Small intestine (tissue), 7 donors: ENCODE measurements around the gene RPS17. TPM values are rescaled to one million over a fixed set of nuclear protein-coding genes. Genes with fewer than 3 reads are reported as not detected.
A peak's percentile ranks its signal among the peaks of the same experiment; 100 is the strongest.
"Not testable (repeated sequence)": the region's sequence is repeated elsewhere in the genome, so short reads cannot be mapped to it uniquely, and the experiment has no call there.

Experiments used
- DNase-seq, 2 donors: peaks; one replicate each; pipeline versions ENCODE4 v3.0.0 to v3.0.0-alpha.2; 2013
- FAIRE-seq: peaks from 2 replicates; lab custom pipeline; 2012; peaks lifted over from hg19 to GRCh38; lab: Jason Lieb, UNC
- H3K27ac ChIP-seq, 3 donors: one replicate each; pipeline ENCODE4 v1.5.1; 2013; ENCODE audit warnings: low read length in 2 of 3, mild to moderate bottlenecking in 2 of 3, control low read depth in 1 of 3, inconsistent platforms in 1 of 3, low read depth in 1 of 3, moderate library complexity in 1 of 3
- H3K27me3 ChIP-seq, 3 donors: one replicate each; pipeline ENCODE4 v1.6.1; 2013; ENCODE audit warnings: low read length in 3 of 3, inconsistent platforms in 1 of 3; ENCODE audit not compliant: control insufficient read depth in 3 of 3, insufficient read depth in 3 of 3
- H3K36me3 ChIP-seq, 3 donors: one replicate each; pipeline ENCODE4 v1.6.1; 2013; ENCODE audit warnings: low read length in 3 of 3, inconsistent platforms in 1 of 3, low read depth in 1 of 3, mild to moderate bottlenecking in 1 of 3, moderate library complexity in 1 of 3; ENCODE audit not compliant: control insufficient read depth in 3 of 3, insufficient read depth in 2 of 3
- H3K4me1 ChIP-seq, 3 donors: one replicate each; pipeline ENCODE4 v1.6.1; 2013; ENCODE audit warnings: low read length in 2 of 3, inconsistent platforms in 1 of 3, low read depth in 1 of 3, mild to moderate bottlenecking in 1 of 3, moderate library complexity in 1 of 3; ENCODE audit not compliant: control insufficient read depth in 3 of 3, insufficient read depth in 2 of 3
- H3K4me3 ChIP-seq, 3 donors: one replicate each; pipeline ENCODE4 v1.5.1; 2013; ENCODE audit warnings: low read length in 3 of 3, control low read depth in 1 of 3, inconsistent platforms in 1 of 3, low read depth in 1 of 3, mild to moderate bottlenecking in 1 of 3, moderate library complexity in 1 of 3
- H3K9me3 ChIP-seq, 2 donors: one replicate each; pipeline ENCODE4 v1.6.1; 2013; ENCODE audit warnings: low read depth in 1 of 2, low read length in 1 of 2; ENCODE audit not compliant: control insufficient read depth in 2 of 2, insufficient read depth in 1 of 2
- WGBS, 3 donors: extraction: QIAGEN DNeasy Blood & Tissue Kit; methylation state at CpG; one replicate each; pipeline ENCODE4 v1.1.7; 2013; 5-methylcytosine and 5-hydroxymethylcytosine counted together
- polyA plus RNA-seq, 4 donors: library from polyadenylated mRNA; stranded (reverse) in 3 of 4; unstranded in 1 of 4; fragments of 200-250 nt in 3 of 4; fragments of 120-200 nt in 1 of 4; gene quantifications; one replicate each; pipeline versions ENCODE4 v1.2.1 to v1.2.3, GENCODE V29; 2013
- donor health status: healthy with polysubstance abuse.
- donor health status: control.
- donor health status: control.
- donor health status: Bipolar disorder and iron deficiency.
- donor health status: healthy.

The RPS17 gene
- polyA plus RNA-seq, 4 donors = 1,800 to 5,833 (median 3,556) TPM

GRCh38 chr15:82530606-82531379, 9.5 kb downstream of the RPS17 start:
- DNase-seq = peak; percentile 76 to 90
- Histone ChIP-seq H3K36me3 (peaks cover 0 to 19% (median 0%) of the 10 kb centered on the region in 3 donors), H3K27me3 (no peaks in the 10 kb centered on the region), H3K4me3 (peak overlapping the region in 1 of 3 donors; percentile 25), H3K9me3 (no peaks in the 10 kb centered on the region), H3K4me1 (no peaks in the 10 kb centered on the region), H3K27ac (no peak overlapping the region)
- WGBS, 3 donors = 13 to 20% (median 16%) methylated on average over 10 of the region's 10 CpGs
- no peak for FAIRE-seq

DNA sequence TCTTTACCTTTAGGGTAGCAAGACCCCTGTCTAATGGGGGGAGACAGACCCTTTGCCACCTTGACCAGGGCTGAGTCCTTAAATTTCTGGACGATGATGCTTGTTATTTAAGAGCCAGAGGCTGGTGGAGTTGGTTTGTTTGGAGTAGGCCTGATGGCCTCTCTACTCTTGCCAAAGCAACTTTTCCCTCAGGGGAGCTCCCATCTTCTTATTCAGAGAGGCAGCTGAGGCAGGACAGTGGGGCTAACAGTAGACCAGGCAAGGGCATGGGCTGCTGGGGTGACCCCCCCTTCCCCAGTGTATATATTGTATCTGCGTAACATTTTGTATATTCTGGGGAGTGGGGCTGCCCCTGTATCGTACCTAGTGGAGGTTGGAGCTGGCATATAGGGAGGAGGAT, 10.3 kb downstream of the RPS17 start:
- DNase-seq (no peak), FAIRE-seq (no peak)
- H3K36me3 ChIP-seq = peaks cover 0 to 16% (median 0%) of the 10 kb centered on the region in 3 donors
- H3K27me3 ChIP-seq = no peaks in the 10 kb centered on the region
- H3K4me3 ChIP-seq = no peak overlapping the region
- H3K4me1 ChIP-seq = no peaks in the 10 kb centered on the region
- no peak overlapping the region for H3K27ac ChIP-seq
- 73 to 85% (median 80%) methylated on average over 3 of the region's 3 CpGs for WGBS, 3 donors
- no peaks in the 10 kb centered on the region for H3K9me3 ChIP-seq

GRCh38 chr15:82513587-82513986, 26.7 kb downstream of the RPS17 start:
- H3K9me3 ChIP-seq, H3K4me1 ChIP-seq, H3K27me3 ChIP-seq, H3K27ac ChIP-seq, H3K36me3 ChIP-seq, FAIRE-seq, DNase-seq, H3K4me3 ChIP-seq: not testable (repeated sequence)
- WGBS, 3 donors = 0% methylated on average over 12 of the region's 48 CpGs; no CpG with 5 or more reads in 2 of the 3 donors

DNA sequence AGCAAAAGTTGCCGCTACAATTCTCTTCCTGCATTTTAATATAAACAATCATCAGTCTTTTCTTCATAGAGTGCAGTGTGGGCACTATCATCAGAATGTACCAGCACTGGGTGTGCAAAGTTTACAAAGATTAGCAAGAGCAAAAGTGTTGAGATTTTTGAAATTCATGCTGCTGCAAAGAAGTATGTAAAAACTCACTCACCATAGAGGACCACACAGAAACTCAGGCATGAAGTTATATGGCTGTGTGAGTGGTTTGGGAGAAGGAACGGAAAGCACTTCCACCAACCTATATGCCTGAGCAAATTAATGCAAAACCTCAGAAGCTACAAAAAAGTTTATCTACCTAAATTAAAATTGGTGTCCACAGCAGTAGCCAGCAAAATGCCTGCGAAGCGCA, 32.6 kb downstream of the RPS17 start:
- DNase-seq = not testable (repeated sequence)

GRCh38 chr15:82507087-82507486, 33.2 kb downstream of the RPS17 start:
- not testable (repeated sequence) for H3K36me3 ChIP-seq, FAIRE-seq, DNase-seq, H3K4me1 ChIP-seq, H3K27ac ChIP-seq, H3K9me3 ChIP-seq, H3K27me3 ChIP-seq, H3K4me3 ChIP-seq
- 90 to 92% (median 92%) methylated on average over 1 of the region's 1 CpG for WGBS, 3 donors

More for the DNA sequence above, 32.6 kb downstream of the RPS17 start:
- H3K27me3 ChIP-seq, H3K4me1 ChIP-seq, H3K9me3 ChIP-seq, H3K27ac ChIP-seq, FAIRE-seq, H3K4me3 ChIP-seq, H3K36me3 ChIP-seq: not testable (repeated sequence)
- WGBS, 3 donors = 90 to 95% (median 93%) methylated on average over 2 of the region's 4 CpGs

DNA sequence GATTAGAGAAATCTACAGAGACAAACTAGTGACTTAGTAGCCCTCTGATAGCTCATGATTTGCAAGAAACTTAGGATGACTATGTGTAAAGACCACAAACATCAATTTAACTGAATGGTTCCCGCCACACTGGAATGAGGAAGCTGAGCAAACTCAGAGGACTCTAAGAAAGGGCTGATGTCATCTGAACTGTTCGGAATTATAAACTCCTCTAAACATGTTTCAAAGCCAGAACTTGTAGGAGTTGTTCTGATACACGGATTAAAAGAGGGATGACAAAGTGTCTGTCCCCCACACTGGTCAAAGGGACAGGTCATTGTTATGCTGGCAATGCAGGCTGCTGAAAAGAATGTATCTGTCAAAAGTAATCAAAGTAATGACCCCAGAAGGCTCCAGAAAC, 34.4 kb downstream of the RPS17 start:
- H3K9me3 ChIP-seq, H3K4me1 ChIP-seq, DNase-seq, FAIRE-seq, H3K27me3 ChIP-seq, H3K36me3 ChIP-seq, H3K4me3 ChIP-seq, H3K27ac ChIP-seq: not testable (repeated sequence)
- no CpG with 5 or more reads among the region's 3 CpGs for WGBS, 3 donors

- not testable (repeated sequence) for H3K4me3 ChIP-seq, H3K4me1 ChIP-seq, DNase-seq, H3K9me3 ChIP-seq, FAIRE-seq, H3K27ac ChIP-seq, H3K27me3 ChIP-seq, H3K36me3 ChIP-seq
- WGBS, 3 donors = 84 to 100% (median 88%) methylated on average over 1 of the region's 3 CpGs
These were observed 36.2 kb downstream of the RPS17 start for GRCh38 chr15:82504074-82504473.

- not testable (repeated sequence) for H3K9me3 ChIP-seq, H3K4me3 ChIP-seq, H3K27ac ChIP-seq, H3K4me1 ChIP-seq, DNase-seq, H3K36me3 ChIP-seq, FAIRE-seq, H3K27me3 ChIP-seq
- WGBS, 3 donors = 32 to 49% (median 33%) methylated on average over 2 to 3 of the region's 7 CpGs
These were observed 37.4 kb downstream of the RPS17 start for GRCh38 chr15:82502700-82503339.
